Kidney capillary endothelial cell (primary cell): Measurements from ENCODE around the gene INCENP.
"Not testable (repeated sequence)": the region's sequence is repeated elsewhere in the genome, so short reads cannot be mapped to it uniquely, and the experiment has no call there.

ENCODE experiments used
- DNase-seq: peaks from one replicate; pipeline ENCODE4 v3.0.0-alpha.2; 2018; ENCODE audit warnings: low spot score

Gene INCENP

GRCh38 chr11:62171261-62171723 lies 47.5 kb downstream of the INCENP start:
- DNase-seq = peak; percentile 63

GRCh38 chr11:62172294-62172693 lies 48.5 kb downstream of the INCENP start:
- DNase-seq = no peak

- DNase-seq = no peak
Observed at GRCh38 chr11:62176766-62177165, 53.0 kb downstream of the INCENP start.

DNA sequence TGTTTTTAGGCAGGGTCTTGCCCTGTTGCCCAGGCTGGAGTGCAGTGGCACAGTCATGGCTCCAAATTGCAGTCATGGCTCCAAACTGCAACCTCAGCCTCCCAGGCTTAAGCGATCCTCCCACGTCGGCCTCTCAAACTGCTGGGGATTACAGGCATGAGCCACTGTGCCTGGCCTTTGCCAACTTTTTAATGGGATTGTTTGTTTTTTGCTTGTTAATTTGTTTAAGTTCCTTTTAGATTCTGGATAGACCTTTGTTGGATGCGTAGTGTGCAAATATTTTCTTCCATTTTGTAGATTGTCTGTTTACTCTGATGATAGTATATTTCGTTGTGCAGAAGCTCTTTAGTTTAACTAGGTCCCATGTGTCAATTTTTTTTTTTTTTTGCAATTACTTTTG lies 56.2 kb downstream of the INCENP start:
- DNase-seq = no peak

- no peak for DNase-seq
Observed at GRCh38 chr11:62181097-62181496, 57.3 kb downstream of the INCENP start.

GRCh38 chr11:62182147-62182891 lies 58.5 kb downstream of the INCENP start:
- no peak for DNase-seq

DNA sequence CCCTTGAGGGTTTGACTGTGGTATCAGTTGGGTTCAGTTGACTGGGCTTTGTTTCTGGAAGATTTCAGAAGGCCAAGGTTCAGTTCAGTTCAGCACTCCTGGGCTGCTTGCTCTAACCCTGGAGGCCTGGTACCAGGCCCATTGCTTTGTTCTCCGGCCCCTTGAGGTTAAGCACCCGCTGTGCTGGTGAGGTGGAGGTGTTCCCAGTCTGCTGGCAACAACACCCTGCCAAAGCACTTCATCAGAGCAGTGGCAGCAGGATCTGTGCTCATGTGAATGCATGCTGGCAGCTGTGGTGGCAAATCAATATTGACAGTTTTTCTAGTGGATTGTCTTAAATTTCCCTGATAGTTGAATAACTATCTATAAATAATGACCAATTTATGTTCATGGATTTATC lies 62.4 kb downstream of the INCENP start:
- no peak for DNase-seq

DNA sequence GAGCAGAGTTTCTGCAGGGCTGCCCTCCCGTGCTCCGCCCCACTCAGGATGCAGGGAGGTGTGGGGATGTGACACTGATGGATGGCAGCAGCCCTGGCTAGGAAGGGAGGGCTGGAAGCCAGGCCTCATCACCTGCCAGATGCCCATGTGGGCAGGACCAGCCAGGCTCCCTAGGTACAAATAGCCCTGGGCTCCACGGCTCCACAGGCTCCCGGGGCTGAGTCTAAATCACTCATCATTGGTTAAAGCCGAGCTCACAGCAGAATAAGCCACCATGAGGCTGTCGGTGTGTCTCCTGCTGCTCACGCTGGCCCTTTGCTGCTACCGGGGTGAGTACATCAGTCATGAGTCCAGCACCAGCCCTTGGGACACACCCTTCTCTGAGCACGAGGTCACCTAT lies 66.2 kb downstream of the INCENP start, which contains the start of gene SCGB1D1:
Gene SCGB1D1 (plus strand): TSS at position 206 of the 400 bp plus-strand sequence. CDS start 69 bp downstream, at position 275.
- no peak for DNase-seq

DNA sequence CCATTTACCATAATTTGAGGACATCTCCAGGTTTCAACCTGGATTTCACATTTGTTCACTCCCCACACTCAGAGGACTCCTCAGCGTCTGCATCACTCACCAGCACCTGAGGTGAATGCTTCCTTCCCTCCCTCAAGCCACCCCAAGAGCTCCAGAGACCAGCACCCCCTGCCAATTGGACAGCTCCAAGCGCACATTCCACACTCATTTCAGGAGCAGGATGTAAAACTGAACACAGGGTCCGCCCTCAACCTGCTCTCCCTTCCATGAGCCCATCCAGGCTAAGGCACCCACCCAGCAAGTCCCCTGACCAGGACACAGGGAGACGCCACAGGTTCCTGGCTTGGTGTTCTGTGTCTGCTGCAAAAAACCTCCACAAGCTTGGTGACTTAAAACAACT lies 70.1 kb downstream of the INCENP start:
- DNase-seq = no peak

GRCh38 chr11:62195010-62195409 lies 71.2 kb downstream of the INCENP start:
- DNase-seq = not testable (repeated sequence)

GRCh38 chr11:62195945-62196344 lies 72.1 kb downstream of the INCENP start:
- no peak for DNase-seq

GRCh38 chr11:62197400-62197799 lies 73.6 kb downstream of the INCENP start:
- not testable (repeated sequence) for DNase-seq

DNA sequence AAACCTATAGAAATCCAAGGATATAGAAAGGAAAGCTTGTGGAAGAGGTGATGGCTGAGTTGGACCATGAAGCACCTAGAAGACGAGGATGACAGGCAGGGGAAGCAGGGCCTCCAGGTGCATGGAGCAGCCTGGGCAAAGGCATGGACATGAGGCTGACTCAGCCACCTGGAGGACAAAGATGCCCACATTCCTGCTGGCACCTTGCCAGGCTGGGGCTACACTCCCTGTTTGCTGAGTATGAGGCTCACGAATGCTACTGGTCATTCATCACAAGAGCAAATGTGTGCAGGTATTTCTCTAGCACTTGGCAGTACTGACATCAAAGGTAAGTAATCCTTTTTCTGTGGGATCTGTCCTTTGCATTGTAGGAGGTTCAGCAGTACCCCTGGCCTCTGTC lies 77.6 kb downstream of the INCENP start:
- no peak for DNase-seq
